ENCODE results near the gene VWC2. TPM values are rescaled to one million over a fixed set of nuclear protein-coding genes. Genes with fewer than 3 reads are reported as not detected.

Gene VWC2
- total RNA-seq, 1 experiment from 2014 or later, result not detected

DNA sequence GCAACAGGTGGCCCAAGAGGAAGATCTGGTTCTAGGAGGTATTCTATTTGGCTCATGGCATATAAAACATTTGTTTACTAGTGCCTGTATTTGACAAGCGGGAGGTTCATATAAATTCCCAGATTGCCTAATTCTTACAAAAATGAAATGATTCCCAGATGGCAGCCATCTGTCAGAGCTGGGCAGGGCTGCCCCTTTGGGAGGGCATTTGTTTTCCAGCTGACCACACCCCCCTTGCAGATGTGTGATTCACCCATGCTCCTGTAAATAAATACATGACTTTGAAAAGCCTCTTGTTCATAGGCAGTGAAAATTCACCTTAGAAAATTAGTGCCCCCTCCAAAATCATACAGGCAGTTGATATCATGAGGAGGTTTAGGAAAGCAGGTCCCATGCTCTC lies 8.6 kb downstream of the VWC2 start:
- in situ Hi-C loops (cut with HindIII; ENCODE audit: low pct_unique_long_range_greater_than_20kb, low sequenced_read_pairs) (no loop called here), intact Hi-C loops (cut with micrococcal nuclease; ENCODE audit: unreplicated experiment) (no loop called here)
- H3K27me3 ChIP-seq (ENCODE audit: control insufficient read depth, insufficient read depth, low read length), result no peaks in the 10 kb centered on the region
- TF ChIP-seq, protein P1, sequence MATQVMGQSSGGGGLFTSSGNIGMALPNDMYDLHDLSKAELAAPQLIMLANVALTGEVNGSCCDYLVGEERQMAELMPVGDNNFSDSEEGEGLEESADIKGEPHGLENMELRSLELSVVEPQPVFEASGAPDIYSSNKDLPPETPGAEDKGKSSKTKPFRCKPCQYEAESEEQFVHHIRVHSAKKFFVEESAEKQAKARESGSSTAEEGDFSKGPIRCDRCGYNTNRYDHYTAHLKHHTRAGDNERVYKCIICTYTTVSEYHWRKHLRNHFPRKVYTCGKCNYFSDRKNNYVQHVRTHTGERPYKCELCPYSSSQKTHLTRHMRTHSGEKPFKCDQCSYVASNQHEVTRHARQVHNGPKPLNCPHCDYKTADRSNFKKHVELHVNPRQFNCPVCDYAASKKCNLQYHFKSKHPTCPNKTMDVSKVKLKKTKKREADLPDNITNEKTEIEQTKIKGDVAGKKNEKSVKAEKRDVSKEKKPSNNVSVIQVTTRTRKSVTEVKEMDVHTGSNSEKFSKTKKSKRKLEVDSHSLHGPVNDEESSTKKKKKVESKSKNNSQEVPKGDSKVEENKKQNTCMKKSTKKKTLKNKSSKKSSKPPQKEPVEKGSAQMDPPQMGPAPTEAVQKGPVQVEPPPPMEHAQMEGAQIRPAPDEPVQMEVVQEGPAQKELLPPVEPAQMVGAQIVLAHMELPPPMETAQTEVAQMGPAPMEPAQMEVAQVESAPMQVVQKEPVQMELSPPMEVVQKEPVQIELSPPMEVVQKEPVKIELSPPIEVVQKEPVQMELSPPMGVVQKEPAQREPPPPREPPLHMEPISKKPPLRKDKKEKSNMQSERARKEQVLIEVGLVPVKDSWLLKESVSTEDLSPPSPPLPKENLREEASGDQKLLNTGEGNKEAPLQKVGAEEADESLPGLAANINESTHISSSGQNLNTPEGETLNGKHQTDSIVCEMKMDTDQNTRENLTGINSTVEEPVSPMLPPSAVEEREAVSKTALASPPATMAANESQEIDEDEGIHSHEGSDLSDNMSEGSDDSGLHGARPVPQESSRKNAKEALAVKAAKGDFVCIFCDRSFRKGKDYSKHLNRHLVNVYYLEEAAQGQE (IDR thresholded peaks at IDR 0.05; ENCODE audit: insufficient read depth in 1 of 2, low read depth in 2 of 2, low read length in 1 of 2), result no peak
- TF ChIP-seq TCF7L2 (IDR thresholded peaks at IDR 0.05; ENCODE audit: low read depth, low read length), result no peak
- DNase-seq (ENCODE audit: low read depth, low spot score) (no peak), ATAC-seq (no peak)
- H3K36me3 ChIP-seq (ENCODE audit: control insufficient read depth, insufficient read depth, low read length), result no peaks in the 10 kb centered on the region
- no TSS peak for BruUV-seq (replicated peaks)
- no peak overlapping the region for H3K27ac ChIP-seq (ENCODE audit: low read length)
- POLR2A ChIA-PET, result no interaction called here
- H3K4me3 ChIP-seq (ENCODE audit: low read depth in 2 of 2, low read length in 2 of 2), result no peak overlapping the region
- no peaks in the 10 kb centered on the region for H3K9me3 ChIP-seq (ENCODE audit: control insufficient read depth, insufficient read depth, low read depth, low read length)
- CTCF ChIA-PET, result no interaction called here
- H3K4me1 ChIP-seq (ENCODE audit: control insufficient read depth, insufficient read depth, low read length), result no peaks in the 10 kb centered on the region

DNA sequence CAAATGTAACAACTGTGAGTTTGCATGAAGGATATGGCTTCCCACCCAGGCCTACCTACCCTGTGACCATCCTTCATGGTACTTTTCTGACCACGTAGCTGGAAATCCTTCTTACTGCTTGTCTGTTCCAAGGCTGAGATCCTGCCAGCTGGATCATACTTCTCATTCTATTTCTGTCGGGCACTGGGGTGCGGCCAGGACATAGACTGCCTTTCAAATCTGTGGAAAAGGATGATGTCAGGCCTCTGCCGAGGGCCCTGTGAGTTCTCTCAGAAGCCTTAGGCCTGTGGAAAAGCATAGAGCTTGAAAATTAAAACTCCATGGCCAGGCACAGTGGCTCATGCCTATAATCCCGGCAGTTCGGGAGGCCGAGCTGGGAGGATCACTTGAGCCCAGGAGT lies 10.0 kb downstream of the VWC2 start:
- POLR2A ChIA-PET, result no interaction called here
- intact Hi-C loops (cut with micrococcal nuclease; ENCODE audit: unreplicated experiment), result no loop called here

More for the DNA sequence above, 10.0 kb downstream of the VWC2 start:
- ATAC-seq (no peak), DNase-seq (ENCODE audit: low read depth, low spot score) (no peak)
- TF ChIP-seq SIN3A (IDR thresholded peaks at IDR 0.05; ENCODE audit: borderline replicate concordance, insufficient read depth, low read depth, low read length), result no peak
- TF ChIP-seq POLR2AphosphoS5 (IDR thresholded peaks at IDR 0.05; ENCODE audit: low read depth, low read length), result no peak
- TF ChIP-seq, protein P1 (IDR thresholded peaks at IDR 0.05; ENCODE audit: insufficient read depth in 1 of 2, low read depth in 2 of 2, low read length in 1 of 2), result no peak
- TF ChIP-seq, protein P2, sequence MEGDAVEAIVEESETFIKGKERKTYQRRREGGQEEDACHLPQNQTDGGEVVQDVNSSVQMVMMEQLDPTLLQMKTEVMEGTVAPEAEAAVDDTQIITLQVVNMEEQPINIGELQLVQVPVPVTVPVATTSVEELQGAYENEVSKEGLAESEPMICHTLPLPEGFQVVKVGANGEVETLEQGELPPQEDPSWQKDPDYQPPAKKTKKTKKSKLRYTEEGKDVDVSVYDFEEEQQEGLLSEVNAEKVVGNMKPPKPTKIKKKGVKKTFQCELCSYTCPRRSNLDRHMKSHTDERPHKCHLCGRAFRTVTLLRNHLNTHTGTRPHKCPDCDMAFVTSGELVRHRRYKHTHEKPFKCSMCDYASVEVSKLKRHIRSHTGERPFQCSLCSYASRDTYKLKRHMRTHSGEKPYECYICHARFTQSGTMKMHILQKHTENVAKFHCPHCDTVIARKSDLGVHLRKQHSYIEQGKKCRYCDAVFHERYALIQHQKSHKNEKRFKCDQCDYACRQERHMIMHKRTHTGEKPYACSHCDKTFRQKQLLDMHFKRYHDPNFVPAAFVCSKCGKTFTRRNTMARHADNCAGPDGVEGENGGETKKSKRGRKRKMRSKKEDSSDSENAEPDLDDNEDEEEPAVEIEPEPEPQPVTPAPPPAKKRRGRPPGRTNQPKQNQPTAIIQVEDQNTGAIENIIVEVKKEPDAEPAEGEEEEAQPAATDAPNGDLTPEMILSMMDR (IDR thresholded peaks at IDR 0.05), result no peak
- TF ChIP-seq TCF7L2 (IDR thresholded peaks at IDR 0.05; ENCODE audit: low read depth, low read length), result no peak
- Histone ChIP-seq H3K9me3 (ENCODE audit: control insufficient read depth, insufficient read depth, low read depth, low read length) (no peaks in the 10 kb centered on the region), H3K27me3 (ENCODE audit: control insufficient read depth, insufficient read depth, low read length) (no peaks in the 10 kb centered on the region), H3K27ac (ENCODE audit: low read length) (no peak overlapping the region), H3K36me3 (ENCODE audit: control insufficient read depth, insufficient read depth, low read length) (no peaks in the 10 kb centered on the region), H3K4me1 (ENCODE audit: control insufficient read depth, insufficient read depth, low read length) (no peaks in the 10 kb centered on the region), H3K4me3 (ENCODE audit: low read depth in 2 of 2, low read length in 2 of 2) (no peak overlapping the region)
- in situ Hi-C loops (cut with HindIII; ENCODE audit: low pct_unique_long_range_greater_than_20kb, low sequenced_read_pairs), result no loop called here
- CTCF ChIA-PET, result no interaction called here
- no TSS peak for BruUV-seq (replicated peaks)
